ENCODE data around the gene GNAZ. TPM values are rescaled to one million over a fixed set of nuclear protein-coding genes. Genes with fewer than 3 reads are reported as not detected.

GNAZ gene
- total RNA-seq, 1 experiment from 2014 or later, result 0.48 TPM

- Mint-ChIP-seq H3K27me3 (ENCODE audit: insufficient read depth, unreplicated experiment) (no peaks in the 10 kb centered on the region), H3K27ac (ENCODE audit: unreplicated experiment) (no peak overlapping the region), H3K4me1 (ENCODE audit: low read depth, unreplicated experiment) (no peaks in the 10 kb centered on the region), H3K4me3 (ENCODE audit: unreplicated experiment) (no peak overlapping the region), H3K9me3 (ENCODE audit: unreplicated experiment) (no peaks in the 10 kb centered on the region), H3K36me3 (ENCODE audit: insufficient read depth, unreplicated experiment) (no peaks in the 10 kb centered on the region)
- Histone ChIP-seq H3K27me3 (replicated peaks; ENCODE audit: control insufficient read depth, insufficient read depth, low read length) (no peaks in the 10 kb centered on the region), H3K36me3 (ENCODE audit: control insufficient read depth, insufficient read depth, low read length) (no peaks in the 10 kb centered on the region), H3K4me1 (no peaks in the 10 kb centered on the region), H3K9me3 (no peaks in the 10 kb centered on the region), H3K4me3 (ENCODE audit: low read depth, low read length) (no peak overlapping the region)
- TF ChIP-seq CTCF (IDR thresholded peaks at IDR 0.05; ENCODE audit: insufficient read depth in 1 of 2, low read depth in 1 of 2, low read length in 1 of 2, severe bottlenecking in 1 of 2, unreplicated experiment in 1 of 2), result no peak
- POLR2A ChIA-PET, result no interaction called here
- no peak for DNase-seq
- CTCF ChIA-PET, result no interaction called here
- BruUV-seq (replicated peaks), result no TSS peak
- intact Hi-C loops (cut with micrococcal nuclease; ENCODE audit: unreplicated experiment), result loop anchor here (10.0 kb wide), 1 partner anchor 255 kb away; no protein-coding TSS in a partner anchor
Measured at GRCh38 chr22:23100124-23100801, 29.9 kb downstream of the GNAZ start.

DNA sequence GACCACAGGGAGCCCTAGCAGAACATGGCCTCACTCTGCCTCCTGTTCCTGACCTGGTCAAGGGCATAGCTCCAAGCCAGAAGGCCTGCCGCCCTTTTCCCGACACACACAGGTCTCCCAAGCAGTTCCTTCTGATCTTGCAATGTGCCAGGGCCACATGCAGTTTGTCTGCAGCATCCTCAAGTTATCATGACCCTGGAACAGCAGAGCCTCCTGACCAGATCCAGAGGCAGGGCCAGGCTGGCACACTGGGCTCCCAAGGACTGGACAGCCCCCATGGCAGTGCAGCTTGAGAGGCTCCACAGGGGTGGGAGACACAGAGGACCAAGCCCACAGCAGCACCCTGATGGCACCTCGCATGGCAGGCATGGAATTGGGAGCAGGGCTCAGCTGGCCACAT lies 31.2 kb downstream of the GNAZ start:
- H3K9me3 Mint-ChIP-seq (ENCODE audit: unreplicated experiment), result no peaks in the 10 kb centered on the region
- no peak for TF ChIP-seq CTCF (IDR thresholded peaks at IDR 0.05; ENCODE audit: insufficient read depth in 1 of 2, low read depth in 1 of 2, low read length in 1 of 2, severe bottlenecking in 1 of 2, unreplicated experiment in 1 of 2)
- CTCF ChIA-PET, result no interaction called here
- Histone ChIP-seq H3K36me3 (ENCODE audit: control insufficient read depth, insufficient read depth, low read length) (no peaks in the 10 kb centered on the region), H3K27me3 (replicated peaks; ENCODE audit: control insufficient read depth, insufficient read depth, low read length) (no peaks in the 10 kb centered on the region), H3K4me3 (ENCODE audit: low read depth, low read length) (no peak overlapping the region), H3K4me1 (no peaks in the 10 kb centered on the region), H3K9me3 (no peaks in the 10 kb centered on the region)
- no peaks in the 10 kb centered on the region for H3K4me1 Mint-ChIP-seq (ENCODE audit: low read depth, unreplicated experiment)
- no peak overlapping the region for H3K4me3 Mint-ChIP-seq (ENCODE audit: unreplicated experiment)
- H3K27ac Mint-ChIP-seq (ENCODE audit: unreplicated experiment), result no peak overlapping the region
- BruUV-seq (replicated peaks), result no TSS peak
- H3K27me3 Mint-ChIP-seq (ENCODE audit: insufficient read depth, unreplicated experiment), result no peaks in the 10 kb centered on the region
- POLR2A ChIA-PET, result no interaction called here
- H3K36me3 Mint-ChIP-seq (ENCODE audit: insufficient read depth, unreplicated experiment), result no peaks in the 10 kb centered on the region
- no peak for DNase-seq
- intact Hi-C loops (cut with micrococcal nuclease; ENCODE audit: unreplicated experiment), result loop anchor here (10.0 kb wide), 1 partner anchor 257 kb away; no protein-coding TSS in a partner anchor

DNA sequence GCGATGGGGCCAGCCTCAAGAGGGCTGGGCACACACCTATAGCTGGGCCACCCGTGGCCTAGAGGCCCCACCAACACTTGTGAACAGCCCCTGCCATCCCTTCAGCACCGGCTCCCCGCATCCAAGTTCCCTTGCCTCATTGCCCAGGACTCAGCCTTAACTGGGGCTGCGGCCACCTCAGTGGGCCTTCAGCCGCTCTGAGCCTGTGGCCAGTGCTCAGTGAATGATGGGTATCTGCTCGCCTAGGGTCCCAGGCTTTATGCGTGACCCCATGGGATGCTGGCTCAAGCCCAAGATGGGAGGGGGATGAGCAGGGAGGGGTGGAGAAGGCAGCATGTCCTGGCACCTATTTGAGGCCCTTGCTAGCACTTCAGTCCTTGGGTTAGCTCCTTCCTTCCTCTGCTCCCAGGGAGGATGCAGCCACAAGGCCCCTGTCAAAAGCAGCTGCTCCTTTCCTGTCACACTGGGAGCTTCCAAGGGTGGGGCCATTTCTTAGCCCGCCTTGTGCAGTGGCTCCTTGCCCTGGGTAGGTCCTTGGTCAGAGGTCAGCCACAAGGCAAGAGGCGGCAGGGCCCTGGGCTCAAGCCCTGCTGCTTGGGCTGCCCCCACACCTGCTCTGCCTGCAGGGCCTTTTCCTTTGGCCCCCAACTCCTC lies 31.8 kb downstream of the GNAZ start:
- no peak for DNase-seq
- no peak for TF ChIP-seq CTCF (IDR thresholded peaks at IDR 0.05; ENCODE audit: insufficient read depth in 1 of 2, low read depth in 1 of 2, low read length in 1 of 2, severe bottlenecking in 1 of 2, unreplicated experiment in 1 of 2)
- Histone ChIP-seq H3K36me3 (ENCODE audit: control insufficient read depth, insufficient read depth, low read length) (no peaks in the 10 kb centered on the region), H3K4me3 (ENCODE audit: low read depth, low read length) (no peak overlapping the region), H3K27me3 (replicated peaks; ENCODE audit: control insufficient read depth, insufficient read depth, low read length) (no peaks in the 10 kb centered on the region), H3K9me3 (no peaks in the 10 kb centered on the region), H3K4me1 (no peaks in the 10 kb centered on the region)
- Mint-ChIP-seq H3K27ac (ENCODE audit: unreplicated experiment) (no peak overlapping the region), H3K4me3 (ENCODE audit: unreplicated experiment) (no peak overlapping the region), H3K9me3 (ENCODE audit: unreplicated experiment) (no peaks in the 10 kb centered on the region), H3K4me1 (ENCODE audit: low read depth, unreplicated experiment) (no peaks in the 10 kb centered on the region), H3K36me3 (ENCODE audit: insufficient read depth, unreplicated experiment) (no peaks in the 10 kb centered on the region), H3K27me3 (ENCODE audit: insufficient read depth, unreplicated experiment) (no peaks in the 10 kb centered on the region)
- intact Hi-C loops (cut with micrococcal nuclease; ENCODE audit: unreplicated experiment), result loop anchor here (10.0 kb wide), 1 partner anchor 257 kb away; no protein-coding TSS in a partner anchor
- BruUV-seq (replicated peaks), result no TSS peak
- POLR2A ChIA-PET, result no interaction called here
- CTCF ChIA-PET, result no interaction called here
